T follicular helper cell (primary cell): ENCODE results near the gene ZNF205.
A peak's percentile ranks its signal among the peaks of the same experiment; 100 is the strongest.
"Not testable (repeated sequence)": the region's sequence is repeated elsewhere in the genome, so short reads cannot be mapped to it uniquely, and the experiment has no call there.

Experiments
- DNase-seq: peaks from one replicate; pipeline ENCODE4 v3.0.0-alpha.2; 2020; ENCODE audit warnings: low read depth

Gene ZNF205

GRCh38 chr16:3131755-3132377 is 19.5 kb downstream of the ZNF205 start:
- DNase-seq, result no peak

GRCh38 chr16:3133844-3134243 is 21.5 kb downstream of the ZNF205 start:
- DNase-seq, result no peak

- DNase-seq, result peak; percentile 92
Measured at GRCh38 chr16:3134338-3135125, 22.1 kb downstream of the ZNF205 start, which contains the start of gene ZNF213. TSS of gene ZNF213 (plus strand) at chr16:3135029. CDS start at chr16:3137281, 2,252 bp downstream.

- DNase-seq, result no peak
Measured at GRCh38 chr16:3135126-3135715, 22.8 kb downstream of the ZNF205 start.

- no peak for DNase-seq
Measured at GRCh38 chr16:3137267-3137666, 24.9 kb downstream of the ZNF205 start.

GRCh38 chr16:3138342-3138741 is 26.0 kb downstream of the ZNF205 start:
- no peak for DNase-seq

- no peak for DNase-seq
Measured at GRCh38 chr16:3138823-3139426, 26.5 kb downstream of the ZNF205 start.

- not testable (repeated sequence) for DNase-seq
Measured at GRCh38 chr16:3139561-3139960, 27.2 kb downstream of the ZNF205 start.

- DNase-seq, result no peak
Measured at GRCh38 chr16:3140603-3141427, 28.4 kb downstream of the ZNF205 start.

GRCh38 chr16:3141781-3142311 is 29.5 kb downstream of the ZNF205 start:
- DNase-seq, result no peak

GRCh38 chr16:3142327-3142726 is 29.9 kb downstream of the ZNF205 start:
- DNase-seq, result no peak

GRCh38 chr16:3142770-3143169 is 30.4 kb downstream of the ZNF205 start:
- no peak for DNase-seq

- DNase-seq, result no peak
Measured at GRCh38 chr16:3143189-3143588, 30.8 kb downstream of the ZNF205 start.

- DNase-seq, result no peak
Measured at GRCh38 chr16:3143598-3144320, 31.4 kb downstream of the ZNF205 start.

- DNase-seq, result no peak
Measured at GRCh38 chr16:3144321-3144983, 32.1 kb downstream of the ZNF205 start.

GRCh38 chr16:3145151-3145550 is 32.8 kb downstream of the ZNF205 start:
- no peak for DNase-seq

- no peak for DNase-seq
Measured at GRCh38 chr16:3145660-3146059, 33.3 kb downstream of the ZNF205 start.

GRCh38 chr16:3147046-3147756 is 34.8 kb downstream of the ZNF205 start:
- DNase-seq, result no peak

GRCh38 chr16:3147757-3148104 is 35.3 kb downstream of the ZNF205 start:
- DNase-seq, result no peak
